Lower leg skin (tissue), 3 donors: ENCODE data around the gene RBFOX2.

Experiments
- CTCF ChIP-seq, 3 donors: fragments of 450-650 bp; IDR thresholded peaks; one replicate each; pipeline ENCODE4 v1.5.1; 2016; ENCODE audit warnings: antibody characterized with exemption in 3 of 3, mild to moderate bottlenecking in 3 of 3, moderate library complexity in 2 of 3
- POLR2A ChIP-seq, 2 donors: fragments of 450-650 bp; IDR thresholded peaks; one replicate each; pipeline ENCODE4 v1.6.1; 2016 to 2017; ENCODE audit warnings: antibody characterized with exemption in 2 of 2, mild to moderate bottlenecking in 1 of 2, moderate library complexity in 1 of 2

DNA sequence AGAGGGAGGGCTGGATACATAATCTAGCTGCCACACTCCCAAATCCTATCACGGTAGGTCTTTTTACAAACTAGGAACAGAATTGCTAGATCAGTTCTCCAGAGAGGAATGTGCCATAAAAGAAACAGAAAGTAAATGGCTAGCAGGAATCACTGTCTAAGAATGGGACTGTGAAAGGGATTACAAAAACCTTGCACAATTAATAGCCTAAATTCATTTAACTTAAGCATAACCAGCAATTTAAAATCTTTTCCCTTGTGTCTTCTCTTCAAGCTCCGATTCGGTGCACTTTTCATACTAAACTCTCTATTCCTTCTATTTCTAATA, 275.8 kb downstream of the RBFOX2 start:
- TF ChIP-seq CTCF (IDR thresholded peaks at IDR 0.05), result no peak
- no peak for TF ChIP-seq POLR2A (IDR thresholded peaks at IDR 0.05)
